Measurements from ENCODE around the gene BTF3. TPM values are rescaled to one million over a fixed set of nuclear protein-coding genes. Genes with fewer than 3 reads are reported as not detected.

The BTF3 gene
- total and polyA plus RNA-seq, 9 of the 15 experiments (the other 6 are each of a cell fraction or from before 2014, with no cell fraction given), result 534 to 1,637 (median 848) TPM

GRCh38 chr5:73451224-73452130 is 46.8 kb upstream of the BTF3 start (continued):
- TF ChIP-seq CXXC5 (CRISPR knock-in tag; IDR thresholded peaks at IDR 0.05), result peak; percentile 60
- TF ChIP-seq PBX2 (CRISPR knock-in tag; IDR thresholded peaks at IDR 0.05; ENCODE audit: low read depth), result no peak
- TF ChIP-seq PBX2 (tag; conservative IDR thresholded peaks at IDR 0.05; ENCODE audit: low read depth), result no peak
- TF ChIP-seq ATF7 (IDR thresholded peaks at IDR 0.05), result 0 out of 2 replicates have a peak, but pooled peaks have one; percentile 15
- TF ChIP-seq NCOA6 (IDR thresholded peaks at IDR 0.05), result no peak
- peak; percentile 49 for TF ChIP-seq DEAF1 (CRISPR knock-in tag; IDR thresholded peaks at IDR 0.05)
- TF ChIP-seq, protein P1, sequence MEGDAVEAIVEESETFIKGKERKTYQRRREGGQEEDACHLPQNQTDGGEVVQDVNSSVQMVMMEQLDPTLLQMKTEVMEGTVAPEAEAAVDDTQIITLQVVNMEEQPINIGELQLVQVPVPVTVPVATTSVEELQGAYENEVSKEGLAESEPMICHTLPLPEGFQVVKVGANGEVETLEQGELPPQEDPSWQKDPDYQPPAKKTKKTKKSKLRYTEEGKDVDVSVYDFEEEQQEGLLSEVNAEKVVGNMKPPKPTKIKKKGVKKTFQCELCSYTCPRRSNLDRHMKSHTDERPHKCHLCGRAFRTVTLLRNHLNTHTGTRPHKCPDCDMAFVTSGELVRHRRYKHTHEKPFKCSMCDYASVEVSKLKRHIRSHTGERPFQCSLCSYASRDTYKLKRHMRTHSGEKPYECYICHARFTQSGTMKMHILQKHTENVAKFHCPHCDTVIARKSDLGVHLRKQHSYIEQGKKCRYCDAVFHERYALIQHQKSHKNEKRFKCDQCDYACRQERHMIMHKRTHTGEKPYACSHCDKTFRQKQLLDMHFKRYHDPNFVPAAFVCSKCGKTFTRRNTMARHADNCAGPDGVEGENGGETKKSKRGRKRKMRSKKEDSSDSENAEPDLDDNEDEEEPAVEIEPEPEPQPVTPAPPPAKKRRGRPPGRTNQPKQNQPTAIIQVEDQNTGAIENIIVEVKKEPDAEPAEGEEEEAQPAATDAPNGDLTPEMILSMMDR (IDR thresholded peaks at IDR 0.05 in 2 of 3, conservative IDR thresholded peaks at IDR 0.05 in 1 of 3; ENCODE audit: insufficient read depth in 2 of 3, low read depth in 1 of 3, low read length in 3 of 3), result peak; percentile 69 to 87 (median 81)
- TF ChIP-seq, protein P2, sequence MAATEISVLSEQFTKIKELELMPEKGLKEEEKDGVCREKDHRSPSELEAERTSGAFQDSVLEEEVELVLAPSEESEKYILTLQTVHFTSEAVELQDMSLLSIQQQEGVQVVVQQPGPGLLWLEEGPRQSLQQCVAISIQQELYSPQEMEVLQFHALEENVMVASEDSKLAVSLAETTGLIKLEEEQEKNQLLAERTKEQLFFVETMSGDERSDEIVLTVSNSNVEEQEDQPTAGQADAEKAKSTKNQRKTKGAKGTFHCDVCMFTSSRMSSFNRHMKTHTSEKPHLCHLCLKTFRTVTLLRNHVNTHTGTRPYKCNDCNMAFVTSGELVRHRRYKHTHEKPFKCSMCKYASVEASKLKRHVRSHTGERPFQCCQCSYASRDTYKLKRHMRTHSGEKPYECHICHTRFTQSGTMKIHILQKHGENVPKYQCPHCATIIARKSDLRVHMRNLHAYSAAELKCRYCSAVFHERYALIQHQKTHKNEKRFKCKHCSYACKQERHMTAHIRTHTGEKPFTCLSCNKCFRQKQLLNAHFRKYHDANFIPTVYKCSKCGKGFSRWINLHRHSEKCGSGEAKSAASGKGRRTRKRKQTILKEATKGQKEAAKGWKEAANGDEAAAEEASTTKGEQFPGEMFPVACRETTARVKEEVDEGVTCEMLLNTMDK (IDR thresholded peaks at IDR 0.05; ENCODE audit: borderline replicate concordance, insufficient read depth, low read depth, low read length, poor library complexity, severe bottlenecking), result peak; percentile 47
- no peak for TF ChIP-seq NCOA2 (IDR thresholded peaks at IDR 0.05; ENCODE audit: partially characterized antibody in 2 of 2)
- peak; percentile 88 for TF ChIP-seq SAFB (IDR thresholded peaks at IDR 0.05; ENCODE audit: borderline replicate concordance, low read depth, low read length)
- peak; percentile 91 for TF ChIP-seq RB1 (IDR thresholded peaks at IDR 0.05; ENCODE audit: low read depth)
- TF ChIP-seq CREM (IDR thresholded peaks at IDR 0.05; ENCODE audit: low read depth), result 0 out of 2 replicates have a peak, but pooled peaks have one; percentile 40
